ENCODE data around the gene RMP24.

The RMP24 gene

GRCh38 chr18:35998967-35999366 lies 26.5 kb downstream of the RMP24 start:
- no peak overlapping the region for H3K4me3 ChIP-seq (replicated peaks in 1 of 2; ENCODE audit: low read depth in 2 of 2, low read length in 2 of 2)
- peak; percentile 46 for TF ChIP-seq CTCF (IDR thresholded peaks at IDR 0.05; ENCODE audit: low read depth, low read length)
- peak in 1 of 2 donors; percentile 19 for DNase-seq (ENCODE audit: low read depth in 2 of 2)

GRCh38 chr18:35999925-36000324 lies 27.4 kb downstream of the RMP24 start:
- DNase-seq (ENCODE audit: low read depth in 2 of 2) = peak in 1 of 2 donors; percentile 62
- no peak for TF ChIP-seq CTCF (IDR thresholded peaks at IDR 0.05; ENCODE audit: low read depth, low read length)
- H3K4me3 ChIP-seq (replicated peaks in 1 of 2; ENCODE audit: low read depth in 2 of 2, low read length in 2 of 2) = no peak overlapping the region

- H3K4me3 ChIP-seq (replicated peaks in 1 of 2; ENCODE audit: low read depth in 2 of 2, low read length in 2 of 2) = no peak overlapping the region
- no peak for DNase-seq (ENCODE audit: low read depth in 2 of 2)
- TF ChIP-seq CTCF (IDR thresholded peaks at IDR 0.05; ENCODE audit: low read depth, low read length) = no peak
These were observed 34.5 kb downstream of the RMP24 start for GRCh38 chr18:36006997-36007396.

- H3K4me3 ChIP-seq (replicated peaks in 1 of 2; ENCODE audit: low read depth in 2 of 2, low read length in 2 of 2) = no peak overlapping the region
- no peak for TF ChIP-seq CTCF (IDR thresholded peaks at IDR 0.05; ENCODE audit: low read depth, low read length)
- no peak for DNase-seq (ENCODE audit: low read depth in 2 of 2)
These were observed 36.7 kb downstream of the RMP24 start for GRCh38 chr18:36009214-36009613.

GRCh38 chr18:36012891-36013290 lies 40.4 kb downstream of the RMP24 start:
- no peak overlapping the region for H3K4me3 ChIP-seq (replicated peaks in 1 of 2; ENCODE audit: low read depth in 2 of 2, low read length in 2 of 2)
- TF ChIP-seq CTCF (IDR thresholded peaks at IDR 0.05; ENCODE audit: low read depth, low read length) = no peak
- peak in 1 of 2 donors; percentile 26 for DNase-seq (ENCODE audit: low read depth in 2 of 2)

GRCh38 chr18:36015629-36016028 lies 43.1 kb downstream of the RMP24 start:
- TF ChIP-seq CTCF (IDR thresholded peaks at IDR 0.05; ENCODE audit: low read depth, low read length) = no peak
- DNase-seq (ENCODE audit: low read depth in 2 of 2) = no peak
- no peak overlapping the region for H3K4me3 ChIP-seq (replicated peaks in 1 of 2; ENCODE audit: low read depth in 2 of 2, low read length in 2 of 2)

- no peak for TF ChIP-seq CTCF (IDR thresholded peaks at IDR 0.05; ENCODE audit: low read depth, low read length)
- no peak overlapping the region for H3K4me3 ChIP-seq (replicated peaks in 1 of 2; ENCODE audit: low read depth in 2 of 2, low read length in 2 of 2)
- no peak for DNase-seq (ENCODE audit: low read depth in 2 of 2)
These were observed 44.8 kb downstream of the RMP24 start for GRCh38 chr18:36017232-36017631.

All from cardiac fibroblast (primary cell).